ENCODE data around the gene CREM. TPM values are rescaled to one million over a fixed set of nuclear protein-coding genes. Genes with fewer than 3 reads are reported as not detected.

Gene CREM
- total and polyA plus RNA-seq, 10 of the 15 experiments (the other 5 are each of a cell fraction or from before 2014, with no cell fraction given) = 51.3 to 115 (median 70.6) TPM

DNA sequence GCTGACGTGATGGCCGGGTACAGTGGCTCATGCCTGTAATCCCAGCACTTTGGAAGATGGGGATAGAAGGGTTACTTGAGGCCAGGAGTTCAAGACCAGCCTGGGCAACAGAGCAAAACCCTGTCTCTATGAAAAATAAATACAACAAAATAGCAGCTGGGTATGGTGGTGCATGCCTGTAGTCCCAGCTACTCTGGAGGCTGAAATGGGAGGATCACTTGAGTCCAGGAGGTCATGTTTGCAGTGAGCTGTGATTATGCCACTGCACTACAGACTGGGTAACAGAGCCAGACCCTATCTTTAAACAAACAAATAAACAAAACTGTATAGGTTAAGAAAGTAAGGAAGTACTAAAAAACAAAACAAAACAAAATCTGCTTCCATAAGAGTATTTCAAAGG, 30.3 kb upstream of the CREM start:
- Histone ChIP-seq H2AFZ (ENCODE audit: control insufficient read depth, low read depth, low read length) (no peak overlapping the region), H4K20me1 (ENCODE audit: control insufficient read depth, insufficient read depth) (no peaks in the 10 kb centered on the region), H3K9me3 (replicated peaks; ENCODE audit: control insufficient read depth, insufficient read depth, low read length) (no peaks in the 10 kb centered on the region; the same call in 1 of the 3 replicates), H3K4me3 (no peak overlapping the region), H3K9ac (ENCODE audit: control insufficient read depth, insufficient read depth, low read length) (no peak overlapping the region), H3K36me3 (ENCODE audit: control insufficient read depth in 2 of 2, insufficient read depth in 2 of 2, low read length in 1 of 2) (no peaks in the 10 kb centered on the region), H3K4me2 (ENCODE audit: control insufficient read depth, insufficient read depth) (no peak overlapping the region), H3K27ac (ENCODE audit: control insufficient read depth, insufficient read depth) (no peak overlapping the region), H3K79me2 (ENCODE audit: control insufficient read depth, insufficient read depth, low read length) (no peaks in the 10 kb centered on the region), H3K4me1 (ENCODE audit: control insufficient read depth, insufficient read depth, low read length) (no peaks in the 10 kb centered on the region), H3K27me3 (replicated peaks in 1 of 2; ENCODE audit: control insufficient read depth in 2 of 2, insufficient read depth in 2 of 2, low read length in 1 of 2) (no peaks in the 10 kb centered on the region)
- ATAC-seq = no peak
- intact Hi-C loops (cut with micrococcal nuclease; ENCODE audit: unreplicated experiment) = no loop called here
- ChIA-PET POLR2A (interaction anchor here (1.0 kb wide), 1 partner anchor 10 kb away, joined by 3 read pairs; no protein-coding TSS in a partner anchor), CTCF (interaction anchor here (0.6 to 1.3 kb wide), 4 partner anchors 25 to 322 kb away, joined by 3 to 4 read pairs (median 3); no protein-coding TSS in a partner anchor), RAD21 (ENCODE audit: unreplicated experiment) (no interaction called here), SMC1A (ENCODE audit: uncharacterized antibody, unreplicated experiment) (interaction anchor here (1.6 kb wide), 1 partner anchor 10 kb away, joined by 4 read pairs; no protein-coding TSS in a partner anchor)
- no peak for FAIRE-seq
- WGBS (ENCODE audit: insufficient coverage, insufficient replicate concordance, low lambda C conversion rate, missing lambda C conversion rate) = 73% methylated on average over 2 of the region's 2 CpGs
- in situ Hi-C loops (cut with MboI) = no loop called here
- TF ChIP-seq JUND (IDR thresholded peaks at IDR 0.05; ENCODE audit: low read depth, low read length) = no peak
- TF ChIP-seq, protein P1, sequence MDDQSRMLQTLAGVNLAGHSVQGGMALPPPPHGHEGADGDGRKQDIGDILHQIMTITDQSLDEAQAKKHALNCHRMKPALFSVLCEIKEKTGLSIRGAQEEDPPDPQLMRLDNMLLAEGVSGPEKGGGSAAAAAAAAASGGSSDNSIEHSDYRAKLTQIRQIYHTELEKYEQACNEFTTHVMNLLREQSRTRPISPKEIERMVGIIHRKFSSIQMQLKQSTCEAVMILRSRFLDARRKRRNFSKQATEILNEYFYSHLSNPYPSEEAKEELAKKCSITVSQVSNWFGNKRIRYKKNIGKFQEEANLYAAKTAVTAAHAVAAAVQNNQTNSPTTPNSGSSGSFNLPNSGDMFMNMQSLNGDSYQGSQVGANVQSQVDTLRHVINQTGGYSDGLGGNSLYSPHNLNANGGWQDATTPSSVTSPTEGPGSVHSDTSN (IDR thresholded peaks at IDR 0.05; ENCODE audit: insufficient replicate concordance, low read depth, low read length) = no peak
- TF ChIP-seq SUZ12 (IDR thresholded peaks at IDR 0.05; ENCODE audit: unreplicated experiment) = no peak
- TF ChIP-seq, protein P2, sequence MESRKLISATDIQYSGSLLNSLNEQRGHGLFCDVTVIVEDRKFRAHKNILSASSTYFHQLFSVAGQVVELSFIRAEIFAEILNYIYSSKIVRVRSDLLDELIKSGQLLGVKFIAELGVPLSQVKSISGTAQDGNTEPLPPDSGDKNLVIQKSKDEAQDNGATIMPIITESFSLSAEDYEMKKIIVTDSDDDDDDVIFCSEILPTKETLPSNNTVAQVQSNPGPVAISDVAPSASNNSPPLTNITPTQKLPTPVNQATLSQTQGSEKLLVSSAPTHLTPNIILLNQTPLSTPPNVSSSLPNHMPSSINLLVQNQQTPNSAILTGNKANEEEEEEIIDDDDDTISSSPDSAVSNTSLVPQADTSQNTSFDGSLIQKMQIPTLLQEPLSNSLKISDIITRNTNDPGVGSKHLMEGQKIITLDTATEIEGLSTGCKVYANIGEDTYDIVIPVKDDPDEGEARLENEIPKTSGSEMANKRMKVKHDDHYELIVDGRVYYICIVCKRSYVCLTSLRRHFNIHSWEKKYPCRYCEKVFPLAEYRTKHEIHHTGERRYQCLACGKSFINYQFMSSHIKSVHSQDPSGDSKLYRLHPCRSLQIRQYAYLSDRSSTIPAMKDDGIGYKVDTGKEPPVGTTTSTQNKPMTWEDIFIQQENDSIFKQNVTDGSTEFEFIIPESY (IDR thresholded peaks at IDR 0.05) = no peak
- TF ChIP-seq, protein P3, sequence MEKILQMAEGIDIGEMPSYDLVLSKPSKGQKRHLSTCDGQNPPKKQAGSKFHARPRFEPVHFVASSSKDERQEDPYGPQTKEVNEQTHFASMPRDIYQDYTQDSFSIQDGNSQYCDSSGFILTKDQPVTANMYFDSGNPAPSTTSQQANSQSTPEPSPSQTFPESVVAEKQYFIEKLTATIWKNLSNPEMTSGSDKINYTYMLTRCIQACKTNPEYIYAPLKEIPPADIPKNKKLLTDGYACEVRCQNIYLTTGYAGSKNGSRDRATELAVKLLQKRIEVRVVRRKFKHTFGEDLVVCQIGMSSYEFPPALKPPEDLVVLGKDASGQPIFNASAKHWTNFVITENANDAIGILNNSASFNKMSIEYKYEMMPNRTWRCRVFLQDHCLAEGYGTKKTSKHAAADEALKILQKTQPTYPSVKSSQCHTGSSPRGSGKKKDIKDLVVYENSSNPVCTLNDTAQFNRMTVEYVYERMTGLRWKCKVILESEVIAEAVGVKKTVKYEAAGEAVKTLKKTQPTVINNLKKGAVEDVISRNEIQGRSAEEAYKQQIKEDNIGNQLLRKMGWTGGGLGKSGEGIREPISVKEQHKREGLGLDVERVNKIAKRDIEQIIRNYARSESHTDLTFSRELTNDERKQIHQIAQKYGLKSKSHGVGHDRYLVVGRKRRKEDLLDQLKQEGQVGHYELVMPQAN (conservative IDR thresholded peaks at IDR 0.05) = no peak
- TF ChIP-seq ZSCAN29 (IDR thresholded peaks at IDR 0.05) = no peak
- no peak for TF ChIP-seq SMAD5 (IDR thresholded peaks at IDR 0.05; ENCODE audit: low read depth)
- TF ChIP-seq POLR2AphosphoS2 (IDR thresholded peaks at IDR 0.05; ENCODE audit: low read depth, low read length) = no peak
- no peak for TF ChIP-seq RUNX3 (IDR thresholded peaks at IDR 0.05; ENCODE audit: low read length)
- TF ChIP-seq MEF2B (IDR thresholded peaks at IDR 0.05; ENCODE audit: partially characterized antibody, poor library complexity, severe bottlenecking) = no peak
- TF ChIP-seq RB1 (IDR thresholded peaks at IDR 0.05; ENCODE audit: borderline replicate concordance) = no peak
- TF ChIP-seq, protein P4, sequence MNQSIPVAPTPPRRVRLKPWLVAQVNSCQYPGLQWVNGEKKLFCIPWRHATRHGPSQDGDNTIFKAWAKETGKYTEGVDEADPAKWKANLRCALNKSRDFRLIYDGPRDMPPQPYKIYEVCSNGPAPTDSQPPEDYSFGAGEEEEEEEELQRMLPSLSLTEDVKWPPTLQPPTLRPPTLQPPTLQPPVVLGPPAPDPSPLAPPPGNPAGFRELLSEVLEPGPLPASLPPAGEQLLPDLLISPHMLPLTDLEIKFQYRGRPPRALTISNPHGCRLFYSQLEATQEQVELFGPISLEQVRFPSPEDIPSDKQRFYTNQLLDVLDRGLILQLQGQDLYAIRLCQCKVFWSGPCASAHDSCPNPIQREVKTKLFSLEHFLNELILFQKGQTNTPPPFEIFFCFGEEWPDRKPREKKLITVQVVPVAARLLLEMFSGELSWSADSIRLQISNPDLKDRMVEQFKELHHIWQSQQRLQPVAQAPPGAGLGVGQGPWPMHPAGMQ (IDR thresholded peaks at IDR 0.05; ENCODE audit: borderline replicate concordance) = no peak
- TF ChIP-seq NFXL1 (IDR thresholded peaks at IDR 0.05; ENCODE audit: borderline replicate concordance) = no peak
- no peak for TF ChIP-seq RCOR1 (conservative IDR thresholded peaks at IDR 0.05; ENCODE audit: low read depth, low read length)
- no peak for TF ChIP-seq MTA3 (IDR thresholded peaks at IDR 0.05; ENCODE audit: borderline replicate concordance, low read length)
- DNase-seq (ENCODE audit: low read depth, low spot score) = no peak
- BruUV-seq (replicated peaks) = no TSS peak

Data from GM12878 (cell line).